Right cardiac atrium (tissue), 5 donors: Measurements from ENCODE around the gene PBX3. TPM values are rescaled to one million over a fixed set of nuclear protein-coding genes. Genes with fewer than 3 reads are reported as not detected.

ENCODE experiments used
- ATAC-seq, 2 donors: fragments of 200-7000 bp; cut with Tn5 transposase; one replicate each; pipeline versions ENCODE4 v1.8.0 to v1.9.1; 2020; ENCODE audit warnings: moderate library complexity in 2 of 2, mild to moderate bottlenecking in 1 of 2
- DNase-seq, 3 donors: peaks; one replicate each; pipeline ENCODE4 v3.0.0-alpha.2; 2020
- H3K27ac ChIP-seq: one replicate; pipeline ENCODE4 v1.5.1; 2013; ENCODE audit warnings: mild to moderate bottlenecking, low read length, control low read depth, moderate library complexity
- H3K27me3 ChIP-seq: one replicate; pipeline ENCODE4 v1.6.1; 2013; ENCODE audit not compliant: control insufficient read depth, insufficient read depth
- H3K4me1 ChIP-seq: one replicate; pipeline ENCODE4 v1.6.1; 2013; ENCODE audit warnings: low read length; ENCODE audit not compliant: control insufficient read depth, insufficient read depth
- H3K4me3 ChIP-seq: one replicate; pipeline ENCODE4 v1.5.1; 2013; ENCODE audit warnings: low read length, control low read depth
- H3K9me3 ChIP-seq: one replicate; pipeline ENCODE4 v1.6.1; 2013; ENCODE audit warnings: low read length; ENCODE audit not compliant: control insufficient read depth
- WGBS: extraction: QIAGEN DNeasy Blood & Tissue Kit; methylation state at CpG from one replicate; pipeline ENCODE4 v1.1.7; 2013; 5-methylcytosine and 5-hydroxymethylcytosine counted together
- intact Hi-C, 4 donors: fragments of 100-400 bp; cut with DNase I; formaldehyde crosslinking; loops; one replicate each; pipeline versions ENCODE4 v1.11.0 to v1.14.0; 2022 to 2023
- polyA plus RNA-seq: library from polyadenylated mRNA; stranded (reverse); fragments of 200-250 nt; gene quantifications from one replicate; pipeline ENCODE4 v1.2.3, GENCODE V29; 2013
- total RNA-seq, 4 donors: library from RNA; stranded (reverse); fragmentation: NEBNext Ultra II Directional; extraction: Animal tissue kit (Norgen Biotek cat#: 25700); gene quantifications; one replicate each; pipeline ENCODE4 v1.2.1, GENCODE V29; 2021
- donor health status: healthy with polysubstance abuse.
- donor health status: DM: no; HTN: yes; CAD: no.
- donor health status: DM: no; HTN: no; CAD: no.
- donor health status: DM: no; HTN: yes; CAD: no; lungs with severe emphysema.
- donor health status: DM: yes; HTN: yes; CAD: no.

PBX3 gene
- total and polyA plus RNA-seq, 5 donors = 47.6 to 107 (median 88.4) TPM

GRCh38 chr9:125973547-125973946 lies 226.4 kb downstream of the PBX3 start:
- H3K27ac ChIP-seq = no peak overlapping the region
- intact Hi-C loops = no loop called here
- H3K4me1 ChIP-seq = no peaks in the 10 kb centered on the region
- ATAC-seq (no peak), DNase-seq (no peak)
- 89% methylated on average over 10 of the region's 10 CpGs for WGBS
- H3K4me3 ChIP-seq = no peak overlapping the region
- H3K9me3 ChIP-seq = no peaks in the 10 kb centered on the region
- H3K27me3 ChIP-seq = no peaks in the 10 kb centered on the region

GRCh38 chr9:125974705-125975104 lies 227.5 kb downstream of the PBX3 start:
- 93% methylated on average over 4 of the region's 4 CpGs for WGBS
- no peak for DNase-seq
- Histone ChIP-seq H3K4me1 (no peaks in the 10 kb centered on the region), H3K27ac (no peak overlapping the region), H3K9me3 (no peaks in the 10 kb centered on the region), H3K27me3 (no peaks in the 10 kb centered on the region), H3K4me3 (no peak overlapping the region)
- ATAC-seq = no peak
- intact Hi-C loops = no loop called here

GRCh38 chr9:125977223-125977622 lies 230.1 kb downstream of the PBX3 start:
- Histone ChIP-seq H3K27ac (no peak overlapping the region), H3K4me3 (no peak overlapping the region), H3K9me3 (no peaks in the 10 kb centered on the region), H3K4me1 (no peaks in the 10 kb centered on the region), H3K27me3 (no peaks in the 10 kb centered on the region)
- DNase-seq = no peak
- intact Hi-C loops = no loop called here
- no peak for ATAC-seq

GRCh38 chr9:125979383-125979782 lies 232.2 kb downstream of the PBX3 start:
- no peak overlapping the region for H3K27ac ChIP-seq
- intact Hi-C loops = no loop called here
- WGBS = 96% methylated on average over 1 of the region's 1 CpG
- ATAC-seq (no peak), DNase-seq (no peak)
- H3K4me3 ChIP-seq = no peak overlapping the region
- no peaks in the 10 kb centered on the region for H3K27me3 ChIP-seq
- H3K9me3 ChIP-seq = no peaks in the 10 kb centered on the region
- H3K4me1 ChIP-seq = no peaks in the 10 kb centered on the region

GRCh38 chr9:125982798-125983406 lies 235.7 kb downstream of the PBX3 start:
- WGBS = 71% methylated on average over 8 of the region's 8 CpGs
- ATAC-seq = no peak
- DNase-seq = no peak
- Histone ChIP-seq H3K4me3 (no peak overlapping the region), H3K27me3 (no peaks in the 10 kb centered on the region), H3K9me3 (no peaks in the 10 kb centered on the region), H3K4me1 (no peaks in the 10 kb centered on the region), H3K27ac (no peak overlapping the region)
- intact Hi-C loops = no loop called here

- Histone ChIP-seq H3K9me3 (no peaks in the 10 kb centered on the region), H3K4me3 (no peak overlapping the region), H3K4me1 (no peaks in the 10 kb centered on the region), H3K27ac (no peak overlapping the region), H3K27me3 (no peaks in the 10 kb centered on the region)
- WGBS = 88% methylated on average over 5 of the region's 5 CpGs
- intact Hi-C loops = no loop called here
- DNase-seq = no peak
- no peak for ATAC-seq
Observed at GRCh38 chr9:125983681-125984080, 236.5 kb downstream of the PBX3 start.

- ATAC-seq = no peak
- no peaks in the 10 kb centered on the region for H3K9me3 ChIP-seq
- H3K27ac ChIP-seq = no peak overlapping the region
- H3K27me3 ChIP-seq = no peaks in the 10 kb centered on the region
- 78% methylated on average over 2 of the region's 2 CpGs for WGBS
- H3K4me3 ChIP-seq = no peak overlapping the region
- H3K4me1 ChIP-seq = no peaks in the 10 kb centered on the region
- no peak for DNase-seq
- intact Hi-C loops = no loop called here
Observed at GRCh38 chr9:125984461-125984860, 237.3 kb downstream of the PBX3 start.

- no peak overlapping the region for H3K27ac ChIP-seq
- intact Hi-C loops = no loop called here
- WGBS = 87% methylated on average over 14 of the region's 14 CpGs
- no peak for DNase-seq
- no peak for ATAC-seq
- no peaks in the 10 kb centered on the region for H3K27me3 ChIP-seq
- H3K4me3 ChIP-seq = no peak overlapping the region
- no peaks in the 10 kb centered on the region for H3K9me3 ChIP-seq
- H3K4me1 ChIP-seq = no peaks in the 10 kb centered on the region
Observed at GRCh38 chr9:125985142-125985997, 238.2 kb downstream of the PBX3 start.

- H3K4me1 ChIP-seq = no peaks in the 10 kb centered on the region
- ATAC-seq (no peak), DNase-seq (no peak)
- WGBS = 81% methylated on average over 17 of the region's 17 CpGs
- no peaks in the 10 kb centered on the region for H3K9me3 ChIP-seq
- H3K4me3 ChIP-seq = no peak overlapping the region
- H3K27ac ChIP-seq = no peak overlapping the region
- intact Hi-C loops = no loop called here
- H3K27me3 ChIP-seq = no peaks in the 10 kb centered on the region
Observed at GRCh38 chr9:125985998-125986655, 239.0 kb downstream of the PBX3 start.

- Histone ChIP-seq H3K9me3 (no peaks in the 10 kb centered on the region), H3K4me3 (no peak overlapping the region), H3K4me1 (no peaks in the 10 kb centered on the region), H3K27me3 (no peaks in the 10 kb centered on the region), H3K27ac (no peak overlapping the region)
- DNase-seq (no peak), ATAC-seq (no peak)
- WGBS = 82% methylated on average over 3 of the region's 3 CpGs
- intact Hi-C loops = no loop called here
Observed at GRCh38 chr9:125986966-125987365, 239.8 kb downstream of the PBX3 start.

- H3K27ac ChIP-seq = no peak overlapping the region
- ATAC-seq (no peak), DNase-seq (no peak)
- no peak overlapping the region for H3K4me3 ChIP-seq
- H3K9me3 ChIP-seq = no peaks in the 10 kb centered on the region
- no peaks in the 10 kb centered on the region for H3K4me1 ChIP-seq
- WGBS = 78% methylated on average over 5 of the region's 5 CpGs
- no peaks in the 10 kb centered on the region for H3K27me3 ChIP-seq
- intact Hi-C loops = no loop called here
Observed at GRCh38 chr9:125987420-125987819, 240.2 kb downstream of the PBX3 start.
